CD1c-positive myeloid dendritic cell (primary cell): ENCODE measurements around the gene ABHD12.

ENCODE experiments used
- DNase-seq: peaks from one replicate; pipeline ENCODE4 v3.0.0-alpha.2; 2016; ENCODE audit errors: extremely low spot score

ABHD12 gene

DNA sequence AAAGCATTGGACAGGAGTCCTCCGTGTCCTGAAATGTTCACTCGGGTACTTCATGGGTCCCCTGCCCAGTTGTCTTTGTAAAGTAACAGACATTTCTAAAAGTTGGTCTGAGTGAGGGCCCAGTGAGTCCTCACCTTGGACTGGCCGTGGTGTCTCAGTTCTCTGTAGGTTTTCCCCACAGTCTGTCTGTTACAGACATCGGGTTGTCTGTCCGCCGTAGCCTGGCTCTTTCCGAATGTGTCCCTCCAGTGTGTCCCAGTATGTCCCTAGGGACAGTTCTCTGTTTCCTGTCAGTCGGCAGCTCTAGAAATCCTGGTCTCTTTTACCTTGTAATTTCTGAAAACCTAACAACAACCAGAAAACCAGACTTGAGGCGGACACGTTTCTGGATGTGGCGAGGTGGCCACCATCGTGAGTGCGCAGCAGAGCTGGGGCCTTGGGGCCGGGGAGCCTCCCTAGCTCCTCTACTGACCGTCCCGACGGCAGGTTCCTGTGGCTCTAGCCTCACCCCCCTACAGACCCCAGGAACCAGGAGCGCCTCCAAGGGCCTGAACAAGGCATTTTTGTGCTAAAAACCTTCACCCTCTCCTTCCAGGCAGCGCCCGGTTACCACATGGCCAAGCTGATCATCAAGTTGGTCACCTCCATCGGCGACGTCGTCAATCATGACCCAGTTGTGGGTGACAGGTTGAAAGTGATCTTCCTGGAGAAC lies 100.6 kb downstream of the ABHD12 start:
- DNase-seq: no peak

DNA sequence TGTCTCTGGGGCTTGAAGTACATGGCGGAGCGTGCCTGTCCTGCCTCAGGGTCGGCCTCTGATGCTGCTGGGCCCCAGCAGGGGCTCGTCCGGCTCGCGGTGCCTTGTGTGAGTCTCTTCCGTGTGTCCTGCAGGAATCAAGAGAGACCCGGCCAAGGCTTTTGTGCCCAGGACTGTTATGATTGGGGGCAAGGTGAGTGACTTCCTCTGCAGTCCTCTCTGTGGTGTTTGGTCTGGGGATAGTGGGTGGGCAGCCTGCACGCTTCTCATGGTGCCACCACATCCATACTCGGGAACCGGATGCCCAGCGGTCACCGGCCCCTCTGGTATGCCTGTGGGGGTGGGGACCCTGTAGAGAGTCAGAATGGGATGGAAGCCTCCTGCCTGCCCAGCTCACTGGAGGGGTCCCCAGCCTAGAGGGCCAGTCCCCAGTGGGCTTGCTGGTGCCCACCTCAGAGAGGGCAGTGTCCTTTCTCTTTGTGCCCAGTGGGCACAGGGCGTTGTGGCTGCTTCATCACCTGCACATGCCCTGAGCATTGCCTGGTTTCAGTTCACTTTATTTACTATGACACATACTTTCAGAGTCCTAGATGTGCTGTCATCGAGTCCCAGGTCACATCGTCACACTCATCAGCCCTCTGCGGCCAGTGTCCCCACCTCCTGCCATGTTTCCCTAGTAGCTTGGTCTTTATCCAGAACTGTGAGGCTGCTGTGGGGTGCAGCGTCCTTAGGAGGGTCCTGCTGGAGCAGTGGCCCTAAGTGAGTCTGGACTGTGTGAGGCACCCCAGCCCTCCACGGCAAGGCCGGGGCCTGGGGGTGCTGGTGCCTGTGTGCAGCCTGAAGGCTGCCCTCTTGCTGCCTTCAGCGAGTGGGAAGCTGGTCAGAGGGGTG lies 102.1 kb downstream of the ABHD12 start:
- peak; percentile 63 for DNase-seq

DNA sequence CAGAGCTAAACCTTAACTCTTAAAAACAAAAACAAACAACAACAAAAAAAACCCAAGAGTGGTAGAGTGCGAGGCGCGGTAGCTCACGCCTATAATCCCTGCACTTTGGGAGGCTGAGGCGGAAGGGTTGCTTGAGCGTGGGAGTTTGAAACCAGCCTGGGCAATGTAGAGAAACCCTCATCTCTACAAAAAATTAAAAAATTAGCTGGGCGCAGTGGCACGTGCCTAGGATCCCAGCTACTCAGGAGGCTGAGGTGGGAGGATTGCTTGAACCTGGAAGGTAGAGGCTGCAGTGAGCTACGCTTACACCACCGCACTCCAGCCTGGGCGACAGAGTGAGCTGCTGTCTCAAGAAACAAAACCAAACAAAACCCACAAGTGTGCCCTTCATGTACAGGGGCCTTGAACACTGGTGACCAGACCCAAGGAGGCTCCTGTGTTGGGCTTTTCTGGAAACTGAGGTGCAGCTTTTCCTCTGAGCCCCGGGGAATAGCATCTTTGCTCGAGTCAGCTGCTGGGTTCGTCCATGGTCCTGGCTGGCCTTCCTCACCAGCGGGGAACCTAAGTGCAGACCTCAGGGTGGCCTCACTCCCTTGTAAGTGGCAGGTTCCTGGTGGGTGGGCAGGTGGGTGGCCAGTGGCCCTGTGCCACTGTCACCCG lies 102.9 kb downstream of the ABHD12 start:
- no peak for DNase-seq

DNA sequence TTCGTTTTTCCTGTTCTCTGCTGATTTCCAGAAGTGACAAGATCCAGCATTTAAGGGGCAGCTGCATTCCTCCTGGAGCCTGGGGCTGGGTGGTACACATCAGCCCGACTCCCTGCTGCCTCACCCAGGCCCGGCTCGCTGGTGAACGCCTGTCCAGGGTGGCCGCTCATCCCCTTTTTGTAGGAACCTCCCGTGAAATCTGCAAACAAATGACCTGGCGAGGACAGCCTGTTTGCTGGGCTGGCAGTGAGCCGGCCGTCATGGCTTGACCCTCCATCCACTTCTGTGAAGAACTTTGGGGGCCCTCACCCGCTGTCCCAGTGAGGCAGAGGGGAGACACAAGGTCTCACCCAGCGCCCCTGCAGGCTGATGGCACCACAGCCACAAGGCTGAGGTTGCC lies 103.7 kb downstream of the ABHD12 start:
- no peak for DNase-seq

DNA sequence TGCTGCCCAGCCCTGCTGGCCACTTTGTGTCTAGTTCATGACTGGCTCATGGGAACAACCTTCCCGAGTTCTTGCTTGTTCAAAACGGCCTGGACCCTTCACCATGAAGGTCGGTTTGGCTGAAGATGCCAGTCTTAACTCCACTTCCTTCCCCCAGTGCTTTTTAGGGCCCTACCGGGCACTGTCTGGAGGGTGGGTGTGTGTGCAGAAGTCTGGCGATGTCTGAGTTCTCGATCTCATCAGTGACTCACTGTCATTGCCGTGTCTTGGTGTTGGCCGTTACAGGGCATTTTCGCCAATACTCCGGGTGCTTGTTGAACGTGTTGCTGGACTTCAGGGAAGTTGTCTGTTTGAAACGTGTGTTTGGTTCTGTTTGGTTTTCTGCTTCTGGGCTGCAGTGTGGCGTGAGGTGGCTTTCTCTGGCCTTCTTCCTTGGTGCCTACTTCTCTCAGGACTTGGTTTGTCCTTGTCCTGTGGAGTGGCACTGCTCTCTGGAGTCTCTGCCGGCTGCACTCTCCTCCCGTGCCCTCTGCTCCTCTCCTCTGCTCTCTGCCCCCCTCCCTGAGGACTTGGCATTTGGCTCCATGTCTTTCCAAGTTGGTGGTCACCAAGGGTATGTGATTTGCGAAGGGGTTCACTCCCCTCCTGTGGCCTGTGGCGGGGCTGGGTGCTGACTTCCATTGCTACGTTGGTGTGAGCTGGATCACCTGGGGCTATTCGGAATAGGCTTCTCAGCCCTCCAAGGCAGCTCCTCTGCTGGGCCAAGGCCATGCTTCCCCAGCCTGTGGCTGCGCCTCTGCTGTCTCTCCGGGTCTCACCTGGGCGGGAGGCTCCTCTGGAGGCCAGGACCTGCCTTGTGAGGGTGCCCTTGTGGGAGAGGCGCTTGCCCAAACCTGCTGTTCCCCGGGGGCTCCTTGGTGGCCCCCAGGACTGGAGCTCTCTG lies 104.5 kb downstream of the ABHD12 start:
- DNase-seq: no peak

DNA sequence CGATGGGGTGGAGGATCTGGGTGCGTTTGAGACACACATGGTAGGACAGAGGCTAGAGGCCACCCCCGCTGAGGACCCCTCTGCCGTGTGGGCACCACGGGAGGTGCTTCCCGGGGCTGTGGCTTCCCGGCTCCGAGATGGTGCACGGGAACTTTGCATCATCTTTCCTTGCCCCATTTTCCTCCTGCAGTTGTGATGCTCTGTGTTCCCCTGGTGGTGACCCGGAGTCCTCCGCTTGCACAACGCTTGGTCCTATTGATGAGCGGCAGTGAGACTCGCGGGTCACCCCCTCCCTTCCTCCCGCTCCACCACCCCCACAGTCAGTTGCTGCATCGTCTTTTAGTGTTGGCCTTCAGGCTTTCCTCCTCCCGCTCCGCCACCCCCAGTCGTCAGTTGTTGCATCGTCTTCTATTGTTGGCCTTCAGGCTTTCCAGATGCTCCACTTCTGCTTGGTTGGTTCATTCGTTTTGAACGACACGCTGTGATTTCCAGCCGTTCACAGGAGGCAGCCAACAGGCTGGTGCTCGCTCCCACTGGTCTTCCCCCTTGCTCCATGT lies 105.5 kb downstream of the ABHD12 start:
- DNase-seq: no peak

DNA sequence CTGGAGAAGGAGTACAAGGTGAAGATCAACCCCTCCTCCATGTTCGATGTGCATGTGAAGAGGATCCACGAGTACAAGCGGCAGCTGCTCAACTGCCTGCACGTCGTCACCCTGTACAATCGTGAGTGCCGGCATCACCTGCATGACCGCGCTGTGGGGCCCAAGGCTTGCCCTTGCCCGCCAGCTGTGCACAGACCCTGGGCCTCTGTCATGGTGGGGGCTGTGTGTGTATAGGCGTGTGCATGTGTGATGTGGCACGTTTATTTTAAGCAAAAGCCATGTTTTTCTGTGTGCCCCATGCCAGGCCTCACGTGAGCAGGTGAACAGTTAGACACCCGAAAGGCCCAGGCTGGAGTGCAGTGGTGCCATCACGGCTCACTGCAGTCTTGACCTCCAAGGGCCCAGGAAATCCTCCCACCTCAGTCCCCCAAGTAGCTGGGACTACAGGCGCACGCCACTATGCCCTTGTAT lies 106.5 kb downstream of the ABHD12 start:
- DNase-seq: no peak

DNA sequence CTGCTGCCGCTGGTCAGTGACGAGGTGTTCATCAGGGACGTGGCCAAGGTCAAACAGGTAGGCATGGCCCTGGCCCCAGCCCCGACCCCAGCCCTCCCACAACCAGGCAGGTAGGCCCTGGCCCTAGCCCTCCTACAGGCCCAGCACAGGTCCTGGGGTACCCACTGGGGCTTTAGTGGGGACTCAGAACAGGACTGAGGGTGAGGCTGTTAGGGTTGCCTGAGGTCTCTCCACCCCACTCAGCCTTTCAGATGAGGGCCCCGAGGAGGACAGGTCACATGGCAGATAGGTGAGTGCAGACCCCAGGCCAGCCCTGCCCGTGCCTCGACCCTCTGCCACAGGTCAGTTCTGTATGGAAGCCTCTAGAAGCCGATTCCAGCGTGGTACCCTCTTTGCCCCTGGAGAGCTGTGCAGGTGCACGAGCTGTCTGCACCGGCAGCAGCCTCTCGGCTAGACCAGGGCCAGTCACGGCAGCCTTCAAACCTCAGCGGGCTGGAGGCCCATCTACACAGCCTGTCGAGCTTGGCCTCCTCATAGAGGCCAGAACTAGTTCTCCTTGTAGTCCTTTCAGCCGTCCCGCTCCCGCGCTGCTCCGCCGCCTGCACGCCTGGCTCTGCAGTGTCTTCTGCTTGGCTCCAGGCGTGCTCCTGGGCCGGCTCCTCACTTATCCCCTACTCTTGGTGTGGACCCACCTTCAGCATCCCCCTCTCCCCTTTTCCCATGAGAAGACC lies 107.2 kb downstream of the ABHD12 start:
- DNase-seq: no peak

DNA sequence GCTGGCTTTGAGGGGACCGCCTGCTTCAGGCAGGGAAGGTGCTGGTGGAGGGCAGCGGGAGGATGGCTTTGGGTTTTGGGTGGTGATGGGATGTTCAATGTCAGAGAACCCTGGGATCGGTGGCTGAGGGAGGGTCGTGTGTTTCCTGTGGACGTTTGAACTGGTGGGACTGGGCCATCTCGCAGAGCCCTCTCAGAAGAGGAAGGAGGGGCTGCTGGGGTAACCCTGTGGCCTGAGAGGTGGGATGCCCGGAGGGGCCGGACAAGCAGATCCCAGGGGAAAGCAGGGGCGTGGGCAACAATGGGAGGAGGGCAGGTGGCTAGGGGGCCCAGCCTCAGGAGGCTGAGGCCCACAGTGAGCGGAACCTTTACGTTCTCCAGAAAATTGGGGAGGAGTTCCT lies 107.8 kb downstream of the ABHD12 start:
- no peak for DNase-seq

DNA sequence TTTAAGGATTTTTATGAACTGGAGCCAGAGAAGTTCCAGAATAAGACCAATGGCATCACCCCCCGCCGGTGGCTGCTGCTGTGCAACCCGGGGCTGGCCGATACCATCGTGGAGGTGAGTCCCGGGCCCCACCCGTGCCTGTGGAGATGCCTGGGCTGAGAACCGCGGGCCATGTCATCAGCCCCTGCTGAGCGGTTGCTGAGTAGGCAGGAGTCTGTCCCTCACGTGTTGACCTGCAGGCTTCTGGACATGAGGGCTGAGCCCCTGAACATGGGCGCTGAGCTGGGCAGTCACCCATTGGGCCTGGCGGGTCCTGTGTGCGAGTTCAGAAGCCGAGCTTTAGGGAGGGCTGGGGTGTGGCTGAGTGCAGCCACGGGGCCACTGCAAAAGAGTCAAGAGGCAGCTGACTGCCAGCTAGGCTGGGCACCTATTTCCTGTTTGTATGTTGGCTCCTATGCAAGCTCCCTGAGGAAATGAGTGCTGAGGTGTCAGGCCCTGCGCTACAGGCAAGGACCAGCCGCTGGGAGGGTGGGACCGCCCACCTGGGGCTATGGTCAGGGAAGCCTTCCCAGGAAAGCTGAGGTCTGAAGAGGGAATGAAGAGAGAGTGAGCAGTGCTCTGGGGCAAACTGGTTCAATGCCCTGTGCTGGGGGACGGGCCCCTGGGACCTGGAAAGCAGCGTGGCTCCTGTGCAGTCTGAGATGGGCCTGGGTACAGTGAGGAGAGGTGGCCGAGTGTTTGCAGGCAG lies 108.4 kb downstream of the ABHD12 start:
- DNase-seq: no peak

DNA sequence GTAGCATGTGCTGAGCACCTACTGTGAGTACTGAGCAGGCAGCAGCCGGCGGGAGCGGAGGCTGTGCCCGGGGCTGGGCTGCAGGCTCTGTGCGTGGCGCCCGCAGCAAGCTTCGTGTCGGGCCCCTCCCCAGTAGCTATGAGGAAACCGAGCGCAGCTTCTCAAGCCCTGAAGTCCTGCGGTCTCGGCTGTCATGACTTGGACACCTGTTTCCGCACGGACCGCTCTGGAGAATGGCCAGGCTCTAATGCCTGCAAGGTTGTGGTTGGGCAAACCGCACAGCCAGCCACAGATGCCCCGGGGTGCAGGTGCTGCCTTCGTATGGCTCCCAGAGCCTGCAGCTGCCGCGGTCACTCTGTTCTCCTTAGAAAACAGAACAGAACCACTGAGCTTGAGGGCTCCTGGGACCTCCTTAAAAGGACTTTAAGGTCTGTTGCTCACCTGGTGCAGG lies 109.1 kb downstream of the ABHD12 start:
- no peak for DNase-seq

DNA sequence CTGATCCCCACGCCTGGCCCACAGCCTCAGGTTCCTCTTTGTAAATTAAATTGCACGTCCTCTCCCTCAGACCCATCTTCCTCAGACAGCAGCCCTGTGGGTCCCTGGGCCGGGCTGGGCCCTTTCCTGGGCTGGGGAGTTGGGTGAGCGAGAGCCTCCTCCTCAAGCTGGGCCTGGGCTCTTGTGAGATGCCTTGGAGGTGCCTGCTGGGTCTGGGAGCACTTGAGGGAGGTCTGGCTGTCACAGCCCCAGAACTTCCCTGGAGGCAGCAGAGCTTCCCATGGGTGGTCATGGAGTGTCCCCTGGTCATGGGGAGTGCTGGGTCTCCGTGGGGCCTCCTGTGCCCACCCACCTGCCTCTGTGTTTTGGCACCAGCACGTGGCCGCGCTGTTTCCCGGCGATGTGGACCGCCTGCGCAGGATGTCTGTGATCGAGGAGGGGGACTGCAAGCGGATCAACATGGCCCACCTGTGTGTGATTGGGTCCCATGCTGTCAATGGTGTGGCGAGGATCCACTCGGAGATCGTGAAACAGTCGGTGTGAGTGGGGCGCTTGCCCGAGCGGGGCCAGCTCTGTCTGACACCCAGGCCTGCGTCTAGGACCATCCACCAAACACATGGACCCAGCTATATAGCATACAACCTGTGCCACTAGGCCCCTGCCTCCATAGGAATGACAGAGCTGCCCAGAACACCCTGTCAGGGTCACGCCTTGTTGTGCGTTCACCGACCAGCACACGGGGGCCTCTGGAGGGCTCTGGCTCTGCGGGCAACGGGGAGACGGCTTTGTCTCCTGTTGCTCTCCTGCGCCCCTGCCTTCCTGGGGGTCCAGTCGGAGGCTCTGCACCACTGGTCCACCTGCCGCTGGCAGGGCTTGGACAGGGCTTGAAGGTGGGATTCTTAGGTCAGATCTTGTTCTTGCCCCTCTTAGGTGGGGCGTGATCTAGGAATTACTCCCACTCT lies 109.8 kb downstream of the ABHD12 start:
- no peak for DNase-seq

DNA sequence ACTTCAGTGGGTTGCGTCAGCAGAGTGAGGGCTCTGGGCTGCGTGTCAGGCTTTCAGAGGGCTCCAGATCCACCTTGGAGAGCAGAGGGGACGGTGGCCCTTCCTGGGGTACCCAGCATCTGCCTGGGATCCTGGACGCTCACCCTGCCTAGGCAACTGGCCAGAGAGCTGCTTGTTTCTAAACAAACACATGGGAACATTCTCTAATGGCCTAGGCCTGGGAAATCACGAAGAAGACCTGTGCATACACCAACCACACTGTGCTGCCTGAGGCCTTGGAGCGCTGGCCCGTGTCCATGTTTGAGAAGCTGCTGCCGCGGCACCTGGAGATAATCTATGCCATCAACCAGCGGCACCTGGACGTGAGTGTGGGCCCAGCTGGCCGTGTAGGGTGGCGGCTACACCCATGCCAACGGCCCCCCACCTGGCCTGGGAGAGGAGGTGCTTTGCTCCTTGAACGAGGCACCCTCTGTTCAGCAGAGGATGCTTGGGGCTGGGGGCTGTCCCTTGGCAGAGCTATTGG lies 110.5 kb downstream of the ABHD12 start:
- DNase-seq: no peak

DNA sequence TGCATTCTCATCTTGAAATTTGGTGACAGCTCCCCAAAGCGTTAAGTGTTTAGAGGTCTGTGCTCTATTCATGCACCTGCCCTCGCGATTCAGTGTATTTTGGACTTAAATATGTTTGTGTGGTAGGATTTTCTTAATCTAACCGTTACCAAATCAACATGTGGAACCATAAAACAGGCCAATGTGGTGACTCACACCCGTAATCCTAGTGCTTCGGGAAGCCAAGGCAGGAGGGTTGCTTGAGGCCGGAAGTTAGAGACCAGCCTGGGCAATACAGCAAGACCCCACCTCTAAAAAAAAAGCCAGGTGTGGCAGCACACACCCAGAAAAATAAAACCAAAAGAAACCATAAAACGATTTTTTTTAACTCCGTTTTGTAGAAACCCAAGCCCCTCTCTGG lies 111.2 kb downstream of the ABHD12 start:
- DNase-seq: no peak

DNA sequence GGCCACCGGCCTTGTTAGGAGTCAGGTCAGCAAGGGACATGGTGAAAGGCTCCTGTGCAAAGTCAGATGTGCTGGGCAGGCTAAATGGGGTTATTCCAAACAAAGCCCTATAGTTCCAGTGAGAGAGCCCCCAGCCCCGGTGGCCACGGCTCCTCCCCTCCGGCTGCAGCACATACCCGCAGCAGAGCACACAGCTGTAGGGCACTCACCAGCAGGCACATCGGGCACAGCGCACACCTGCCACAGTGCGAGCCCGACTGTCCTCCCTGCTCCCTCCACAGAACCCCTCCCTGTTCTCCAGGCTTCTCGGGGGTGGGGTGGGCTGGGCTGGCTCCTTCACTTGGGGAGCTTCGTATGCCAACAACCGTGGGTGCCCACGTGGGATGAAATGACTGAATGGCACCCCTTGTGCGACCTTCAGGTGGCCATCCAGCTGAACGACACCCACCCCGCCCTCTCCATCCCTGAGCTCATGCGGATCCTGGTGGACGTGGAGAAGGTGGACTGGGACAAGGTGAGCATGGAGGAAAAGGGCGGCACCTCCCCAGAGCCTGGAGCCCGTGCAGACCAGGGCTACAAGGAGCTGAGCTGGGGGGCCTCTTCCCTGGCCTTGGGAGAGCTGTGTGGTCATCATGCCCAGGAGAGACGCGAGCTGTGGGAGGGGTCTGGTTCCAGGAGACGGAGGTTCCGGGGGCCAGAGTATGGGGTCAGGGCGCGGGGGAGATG lies 111.8 kb downstream of the ABHD12 start:
- no peak for DNase-seq

DNA sequence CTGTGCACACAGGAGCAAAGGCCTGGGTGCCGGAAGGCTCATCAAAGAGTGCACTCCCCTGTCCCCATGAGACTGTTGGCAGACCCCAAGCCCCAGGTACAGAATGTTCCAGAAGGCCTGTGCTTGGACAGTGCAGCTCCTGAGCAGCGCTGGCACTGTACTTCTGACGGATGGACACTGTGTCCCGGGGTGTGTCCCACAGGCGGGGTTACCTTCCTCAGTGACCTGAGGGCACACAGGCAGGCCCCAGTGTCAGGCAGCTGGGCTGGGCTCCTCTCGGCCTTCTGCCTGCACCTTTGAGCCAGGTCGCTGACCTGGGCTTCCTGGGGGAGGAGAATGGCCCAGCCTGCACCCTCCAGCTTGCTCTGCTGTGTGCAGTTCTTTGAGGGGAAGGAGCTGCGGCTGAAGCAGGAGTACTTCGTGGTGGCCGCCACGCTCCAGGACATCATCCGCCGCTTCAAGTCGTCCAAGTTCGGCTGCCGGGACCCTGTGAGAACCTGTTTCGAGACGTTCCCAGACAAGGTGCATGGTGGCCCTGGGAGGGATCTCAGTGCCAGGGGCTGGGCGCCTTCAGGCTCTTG lies 112.6 kb downstream of the ABHD12 start:
- DNase-seq: no peak
